Right lobe of liver (tissue), 4 donors: ENCODE data around the gene GSKIP.

Source experiments
- CTCF ChIP-seq, 4 donors: fragments of 200-600 bp in 3 of 4; fragments of 450-650 bp in 1 of 4; IDR thresholded peaks; one replicate each; pipeline versions ENCODE4 v1.5.1 to v1.8.0; 2016 to 2022; ENCODE audit warnings: antibody characterized with exemption in 4 of 4, mild to moderate bottlenecking in 2 of 4
- POLR2A ChIP-seq: fragments of 450-650 bp; IDR thresholded peaks from one replicate; pipeline ENCODE4 v1.6.1; 2017; ENCODE audit warnings: antibody characterized with exemption, mild to moderate bottlenecking
- donor health status: DM: no; HTN: no; CAD: no.
- donor health status: DM: no; HTN: no; CAD: no.
- donor health status: DM: no; HTN: yes; CAD: no.

- TF ChIP-seq CTCF (IDR thresholded peaks at IDR 0.05) = no peak
- no peak for TF ChIP-seq POLR2A
Observed at GRCh38 chr14:96349286-96350075, 13.8 kb upstream of the GSKIP start.
